HepG2 (cell line): ENCODE measurements around the gene TMEM98. TPM values are rescaled to one million over a fixed set of nuclear protein-coding genes. Genes with fewer than 3 reads are reported as not detected.

ENCODE experiments used
- ATAD3A ChIP-seq: sonication (generic); formaldehyde crosslinking; IDR thresholded peaks from 2 replicates; pipeline ENCODE4 v1.4.0; 2020; ENCODE audit warnings: missing genetic modification reagents
- CC2D1A ChIP-seq: sonication (generic); formaldehyde crosslinking; IDR thresholded peaks from 2 replicates; pipeline ENCODE4 v1.8.1; 2023; ENCODE audit warnings: mild to moderate bottlenecking, missing genetic modification reagents
- CHD4 ChIP-seq: fragments of 200-600 bp; sonication (generic); IDR thresholded peaks from 2 replicates; pipeline ENCODE4 v1.7.0; 2017; ENCODE audit warnings: mild to moderate bottlenecking, low read length, borderline replicate concordance
- ERF ChIP-seq: IDR thresholded peaks from 2 replicates; pipeline ENCODE4 v1.6.1; 2018; ENCODE audit warnings: missing biosample characterization, missing genetic modification reagents
- HNF1A ChIP-seq, 2 experiments: sonication (generic) in 1 of 2; formaldehyde crosslinking in 1 of 2; IDR thresholded peaks; 2 replicates each; pipeline versions ENCODE4 v1.4.0 to v1.6.1; 2016 to 2020; ENCODE audit warnings: borderline replicate concordance in 1 of 2, low read depth in 1 of 2, mild to moderate bottlenecking in 1 of 2, missing genetic modification reagents in 1 of 2
- HNF1B ChIP-seq: sonication (generic); formaldehyde crosslinking; IDR thresholded peaks from 2 replicates; pipeline ENCODE4 v1.5.1; 2020; ENCODE audit warnings: mild to moderate bottlenecking, moderate library complexity, missing genetic modification reagents
- HOXA7 ChIP-seq: sonication (generic); formaldehyde crosslinking; IDR thresholded peaks from 2 replicates; pipeline ENCODE4 v1.8.1; 2022; ENCODE audit warnings: mild to moderate bottlenecking, missing genetic modification reagents, moderate library complexity
- KDM2A ChIP-seq: sonication (generic); formaldehyde crosslinking; IDR thresholded peaks from 2 replicates; pipeline ENCODE4 v1.4.0; 2020; ENCODE audit warnings: low read depth, missing genetic modification reagents, borderline replicate concordance
- KDM5B ChIP-seq: sonication (generic); formaldehyde crosslinking; IDR thresholded peaks from 2 replicates; pipeline ENCODE4 v1.4.0; 2020; ENCODE audit warnings: missing genetic modification reagents, mild to moderate bottlenecking, borderline replicate concordance
- MATR3 ChIP-seq: sonication (generic); formaldehyde crosslinking; IDR thresholded peaks from 2 replicates; pipeline ENCODE4 v1.4.0; 2020; ENCODE audit warnings: missing genetic modification reagents
- MED8 ChIP-seq: sonication (generic); formaldehyde crosslinking; IDR thresholded peaks from 2 replicates; pipeline ENCODE4 v1.8.1; 2023; ENCODE audit warnings: mild to moderate bottlenecking, missing genetic modification reagents; ENCODE audit not compliant: insufficient replicate concordance
- NFATC3 ChIP-seq: sonication (generic); formaldehyde crosslinking; IDR thresholded peaks from 2 replicates; pipeline ENCODE4 v1.5.1; 2020; ENCODE audit warnings: mild to moderate bottlenecking, missing genetic modification reagents
- NRL ChIP-seq: sonication (generic); formaldehyde crosslinking; IDR thresholded peaks from 2 replicates; pipeline ENCODE4 v1.5.0; 2020; ENCODE audit warnings: missing genetic modification reagents, mild to moderate bottlenecking, moderate library complexity, borderline replicate concordance
- RBFOX2 ChIP-seq: fragments of 200-400 bp; formaldehyde crosslinking; IDR thresholded peaks from 2 replicates; pipeline ENCODE4 v1.6.1; 2017; ENCODE audit warnings: low read depth, mild to moderate bottlenecking, low read length
- SMARCC2 ChIP-seq: fragments of 450-650 bp; IDR thresholded peaks from 2 replicates; pipeline ENCODE4 v1.6.1; 2017; ENCODE audit warnings: antibody characterized with exemption, mild to moderate bottlenecking
- SP4 ChIP-seq: sonication (generic); formaldehyde crosslinking; IDR thresholded peaks from 2 replicates; pipeline ENCODE4 v1.8.1; 2023; ENCODE audit warnings: mild to moderate bottlenecking, missing genetic modification reagents
- TAF1 ChIP-seq: sonication (generic); formaldehyde crosslinking; IDR thresholded peaks from 2 replicates; pipeline ENCODE4 v1.4.0; 2020; ENCODE audit warnings: missing genetic modification reagents
- YEATS4 ChIP-seq: sonication (generic); formaldehyde crosslinking; IDR thresholded peaks from 2 replicates; pipeline ENCODE4 v1.4.0; 2020; ENCODE audit warnings: missing genetic modification reagents, borderline replicate concordance
- ZNF251 ChIP-seq: sonication (generic); formaldehyde crosslinking; IDR thresholded peaks from 2 replicates; pipeline ENCODE4 v1.9.0; 2021; ENCODE audit warnings: mild to moderate bottlenecking, missing genetic modification reagents
- ZNF333 ChIP-seq: sonication (generic); formaldehyde crosslinking; IDR thresholded peaks from 2 replicates; pipeline ENCODE4 v1.4.0; 2020; ENCODE audit warnings: mild to moderate bottlenecking, missing genetic modification reagents, borderline replicate concordance
- ZNF598 ChIP-seq: sonication (generic); formaldehyde crosslinking; IDR thresholded peaks from 2 replicates; pipeline ENCODE4 v1.5.1; 2020; ENCODE audit warnings: mild to moderate bottlenecking, missing genetic modification reagents, borderline replicate concordance
- ZNF644 ChIP-seq: IDR thresholded peaks from 2 replicates; pipeline ENCODE4 v1.6.1; 2016; ENCODE audit warnings: low read depth
- ZNF766 ChIP-seq: sonication (generic); formaldehyde crosslinking; IDR thresholded peaks from 2 replicates; pipeline ENCODE4 v1.5.0; 2020; ENCODE audit warnings: missing genetic modification reagents, borderline replicate concordance
- ZNF772 ChIP-seq: sonication (generic); formaldehyde crosslinking; IDR thresholded peaks from 2 replicates; pipeline ENCODE4 v1.5.0; 2020; ENCODE audit warnings: mild to moderate bottlenecking, missing genetic modification reagents
- polyA plus RNA-seq, 8 experiments: library from polyadenylated mRNA; depleted of rRNA in 3 of 8; stranded (reverse) in 7 of 8; unstranded in 1 of 8; fragments of >200 nt; fragmentation: Illumina TruSeq in 4 of 8; extraction: Trizol in 4 of 8; gene quantifications; 2 replicates each; pipeline versions ENCODE4 v1.2.1 to v1.2.3, GENCODE V29; 2011 to 2016; ENCODE audit warnings: low read depth in 4 of 8, missing spikeins in 1 of 8, mixed read lengths in 1 of 8; ENCODE audit not compliant: insufficient read depth in 1 of 8
- total RNA-seq, 5 experiments: library from RNA; depleted of rRNA; stranded (reverse); fragments of >200 nt; fragmentation: Illumina TruSeq; extraction: Trizol; gene quantifications; 2 replicates each; pipeline ENCODE4 v1.2.3, GENCODE V29; 2016; ENCODE audit warnings: low read depth in 1 of 5

The TMEM98 gene
- total and polyA plus RNA-seq, 2 of the 13 experiments (the other 11 are each of a cell fraction or from before 2014, with no cell fraction given): 103 to 175 TPM

- no peak for TF ChIP-seq HNF1B
- no peak for TF ChIP-seq CHD4
- no peak for TF ChIP-seq KDM2A (CRISPR knock-in tag)
- peak; percentile 54; the same call in 1 of the 2 replicates for TF ChIP-seq YEATS4 (CRISPR knock-in tag)
- no peak for TF ChIP-seq MED8 (CRISPR knock-in tag)
- no peak for TF ChIP-seq KDM5B (CRISPR knock-in tag)
- TF ChIP-seq MATR3 (CRISPR knock-in tag): no peak
- TF ChIP-seq ZNF644 (CRISPR knock-in tag): no peak
- no peak for TF ChIP-seq ZNF598 (CRISPR knock-in tag)
- no peak for TF ChIP-seq ATAD3A
- no peak for TF ChIP-seq ZNF772 (CRISPR knock-in tag)
- TF ChIP-seq ERF: no peak; the same call in 1 of the 2 replicates
- no peak for TF ChIP-seq SMARCC2
- TF ChIP-seq NFATC3 (CRISPR knock-in tag): no peak
- no peak for TF ChIP-seq HNF1A (IDR thresholded peaks at IDR 0.05; ENCODE audit: low read depth)
- TF ChIP-seq HNF1A (CRISPR knock-in tag; IDR thresholded peaks at IDR 0.05; ENCODE audit: borderline replicate concordance): 0 out of 2 replicates have a peak, but pooled peaks have one; percentile 6
- peak; percentile 10; the same call in 1 of the 2 replicates for TF ChIP-seq SP4 (CRISPR knock-in tag)
- TF ChIP-seq ZNF333 (CRISPR knock-in tag): no peak; the same call in 1 of the 2 replicates
- TF ChIP-seq NRL (CRISPR knock-in tag): no peak
- no peak for TF ChIP-seq ZNF251
- TF ChIP-seq HOXA7 (CRISPR knock-in tag): no peak
- TF ChIP-seq CC2D1A (CRISPR knock-in tag): no peak
- TF ChIP-seq RBFOX2: peak; percentile 67
- no peak for TF ChIP-seq TAF1
- TF ChIP-seq ZNF766: no peak
These were observed at the start of gene TMEM98 (continued) for GRCh38 chr17:32927724-32928585.
